CD4-positive, alpha-beta T cell treated with Interleukin-17A for 1 hour (primary cell): Measurements from ENCODE around the gene CST11.

ENCODE experiments used
- DNase-seq: peaks from one replicate; pipeline ENCODE4 v3.0.0-alpha.2; 2020

CST11 gene

DNA sequence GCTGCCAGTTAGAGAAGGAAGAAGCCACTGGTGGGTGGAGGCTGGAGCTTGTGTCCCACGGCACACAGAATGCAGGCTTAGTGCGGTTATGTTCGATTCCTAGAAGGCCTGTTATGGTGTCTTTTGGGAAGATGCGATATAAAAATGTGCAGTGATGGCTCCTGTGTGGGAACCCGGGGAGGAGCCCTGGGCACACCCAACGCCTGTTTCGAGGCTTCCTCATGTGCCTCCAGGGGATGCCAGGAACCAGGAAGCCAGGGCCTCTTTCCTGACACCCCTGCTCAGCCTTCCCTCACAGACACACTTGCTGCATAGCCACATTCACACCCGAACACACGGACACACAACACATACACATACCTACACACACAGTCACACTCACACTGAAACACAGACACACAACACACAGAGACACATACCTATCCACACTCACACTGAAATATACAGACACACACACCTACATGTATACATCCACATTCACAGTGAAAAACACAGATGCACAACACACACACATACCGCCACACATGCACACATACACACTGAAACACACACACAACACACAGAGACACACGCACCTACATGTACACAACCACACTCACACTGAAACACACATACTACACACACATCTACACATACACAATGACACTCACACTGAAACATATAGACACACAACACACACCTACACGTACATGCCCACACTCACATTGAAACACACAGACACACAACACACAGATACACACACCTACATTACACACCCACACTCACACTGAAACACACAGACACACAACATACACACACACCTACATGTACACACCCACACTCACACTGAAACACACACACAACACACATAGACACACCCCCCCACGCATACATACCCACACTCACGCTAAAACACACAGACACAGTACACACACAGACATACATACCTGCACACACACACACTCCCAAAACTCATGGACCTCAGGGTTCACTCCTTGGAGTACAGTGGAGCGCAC, 1.2 kb upstream of the CST11 start:
- DNase-seq, result no peak

DNA sequence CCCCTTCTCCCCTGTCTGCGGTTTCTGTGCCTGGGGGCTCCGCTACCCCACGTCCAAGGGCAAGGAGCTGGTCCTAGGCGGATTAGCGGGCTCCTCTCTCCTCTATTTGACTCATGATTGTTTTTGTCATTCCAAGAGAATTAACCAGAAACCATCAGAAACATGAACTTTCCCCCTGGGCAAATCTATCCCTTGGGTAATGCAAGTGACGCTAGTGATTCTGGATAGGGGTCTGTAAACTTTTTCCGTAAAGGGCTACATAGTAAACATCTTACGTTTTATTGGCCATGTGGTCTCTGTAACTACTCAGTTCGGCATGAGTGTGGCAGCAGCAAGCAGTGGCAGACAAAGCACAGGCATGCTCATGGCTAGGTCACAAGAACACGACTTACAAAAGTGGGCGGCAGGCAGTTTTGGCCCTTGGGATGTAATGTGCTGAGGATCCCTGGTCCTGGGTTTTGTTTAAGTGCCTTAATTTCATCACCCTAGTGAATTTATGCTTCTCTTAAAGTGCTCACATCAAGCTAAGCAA, 654 bp downstream of the CST11 start:
- no peak for DNase-seq

DNA sequence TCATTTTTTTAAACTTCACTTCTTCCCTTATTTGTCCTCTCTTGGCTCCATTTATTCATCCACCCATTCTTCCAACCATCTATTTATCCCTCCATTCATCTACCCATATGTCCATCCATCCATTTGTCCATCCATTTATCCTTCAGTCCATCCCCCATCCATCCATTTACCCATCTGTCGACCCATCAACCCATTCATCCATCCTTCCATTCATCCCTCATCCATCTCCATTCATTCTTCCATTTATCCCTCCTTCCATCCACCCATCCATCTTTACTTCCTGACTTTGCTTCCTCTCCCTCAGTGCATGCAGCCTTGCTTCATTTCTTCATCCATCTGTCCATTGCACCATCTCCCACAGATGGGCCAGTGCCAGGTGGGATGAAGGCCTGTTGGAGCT, 1.8 kb downstream of the CST11 start:
- no peak for DNase-seq

DNA sequence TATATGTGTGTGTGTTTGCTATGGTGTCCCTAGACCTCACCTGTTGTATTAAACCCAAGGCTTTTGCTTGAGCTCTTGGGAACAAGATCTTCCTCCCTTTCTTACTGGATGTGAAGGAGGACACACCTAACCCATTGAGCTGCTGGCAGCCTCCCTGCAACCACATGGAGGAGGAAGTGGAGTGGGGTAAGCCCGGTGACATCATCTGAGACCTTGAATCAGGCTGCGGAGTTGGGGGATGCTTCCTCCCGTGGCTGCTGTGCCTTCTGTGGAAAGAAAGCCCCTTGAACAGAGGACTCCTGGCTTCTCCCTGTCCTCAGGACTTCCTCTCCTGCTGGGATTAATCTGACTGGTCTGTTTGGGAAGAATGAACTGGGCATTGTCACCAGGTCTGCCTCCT, 3.3 kb downstream of the CST11 start:
- DNase-seq, result peak; percentile 9

DNA sequence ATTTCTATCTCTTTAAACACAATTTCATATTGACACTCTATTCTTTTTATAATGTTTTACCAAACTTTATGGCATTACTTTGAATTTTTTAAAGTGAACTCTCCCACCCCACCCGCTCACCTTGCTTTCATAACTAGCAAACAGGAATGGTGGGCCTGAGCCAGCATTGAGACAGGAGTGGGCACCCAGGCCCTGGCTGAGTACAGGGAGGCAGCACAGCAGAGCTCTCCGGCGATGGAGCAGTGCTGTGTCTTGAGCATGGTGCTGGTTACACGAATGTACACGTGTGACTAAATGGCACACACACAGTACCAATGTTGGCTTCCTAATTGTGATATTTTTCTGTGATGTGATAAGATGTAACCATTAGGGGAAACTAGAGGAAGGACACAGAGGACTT, 4.5 kb downstream of the CST11 start:
- DNase-seq, result no peak

DNA sequence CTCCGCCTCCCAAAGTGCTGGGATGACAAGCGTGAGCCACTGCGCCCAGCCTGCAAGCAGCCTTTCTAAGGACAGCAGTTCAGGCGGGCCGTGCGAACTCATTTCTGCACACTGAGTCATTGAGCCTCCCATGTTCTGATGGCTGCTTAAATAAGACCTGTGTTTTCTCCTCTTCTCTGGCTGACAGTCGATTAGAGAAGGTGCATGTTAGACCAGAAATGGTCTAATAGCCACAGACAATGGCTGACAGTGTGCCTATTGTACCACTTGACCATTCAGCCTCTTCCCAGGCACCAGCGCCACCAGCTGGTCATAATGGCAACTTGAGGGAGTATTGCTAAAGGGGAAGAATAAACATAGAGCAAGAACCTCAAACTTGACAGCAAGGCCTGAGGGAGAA, 6.2 kb downstream of the CST11 start:
- DNase-seq, result peak; percentile 35

DNA sequence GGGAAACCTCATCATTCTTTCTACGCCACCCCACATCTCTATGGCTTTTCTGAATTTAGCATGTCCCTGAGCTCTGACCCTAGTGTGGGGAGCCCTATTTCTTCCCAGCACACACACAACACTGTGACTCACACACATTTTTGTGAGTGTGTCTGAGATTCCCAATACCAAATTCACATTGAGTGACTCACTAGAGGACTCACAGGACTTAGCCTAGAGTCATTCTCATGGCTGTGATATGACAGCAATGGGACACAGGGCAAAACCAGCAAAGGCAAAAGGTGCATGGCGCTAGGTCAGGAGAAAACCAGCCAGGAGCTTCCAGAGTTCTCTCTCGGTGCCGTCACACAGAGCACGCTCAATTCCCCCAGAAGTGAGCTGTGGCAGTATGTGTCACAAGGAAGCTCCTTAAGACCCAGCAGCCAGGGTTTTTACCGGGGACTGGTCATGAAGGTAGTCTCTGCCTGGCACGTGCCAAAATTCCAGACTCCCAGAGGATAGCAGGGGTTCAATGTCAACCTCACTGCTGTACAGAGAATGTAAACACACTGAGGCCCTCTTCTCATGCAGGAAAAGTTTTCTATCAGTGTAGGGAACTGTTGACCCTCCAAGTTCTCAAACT, 7.0 kb downstream of the CST11 start:
- DNase-seq, result no peak

DNA sequence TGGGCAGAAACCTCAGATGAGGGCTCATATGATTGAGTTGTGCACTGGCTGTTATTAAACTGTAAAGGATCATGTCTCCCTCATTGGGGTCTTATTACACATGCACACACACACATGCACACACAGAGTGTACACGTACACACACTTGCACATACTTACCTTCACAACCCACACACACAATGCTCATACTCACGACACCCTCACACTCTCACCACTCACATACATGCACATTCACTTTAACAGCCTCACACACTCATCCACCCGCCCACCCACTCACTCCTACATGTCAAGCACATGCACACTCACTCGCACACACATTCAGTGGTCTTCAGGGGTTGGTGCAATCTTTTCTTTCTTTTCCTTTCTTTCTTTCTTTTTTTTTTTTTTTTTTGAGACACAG, 7.8 kb downstream of the CST11 start:
- DNase-seq, result no peak

DNA sequence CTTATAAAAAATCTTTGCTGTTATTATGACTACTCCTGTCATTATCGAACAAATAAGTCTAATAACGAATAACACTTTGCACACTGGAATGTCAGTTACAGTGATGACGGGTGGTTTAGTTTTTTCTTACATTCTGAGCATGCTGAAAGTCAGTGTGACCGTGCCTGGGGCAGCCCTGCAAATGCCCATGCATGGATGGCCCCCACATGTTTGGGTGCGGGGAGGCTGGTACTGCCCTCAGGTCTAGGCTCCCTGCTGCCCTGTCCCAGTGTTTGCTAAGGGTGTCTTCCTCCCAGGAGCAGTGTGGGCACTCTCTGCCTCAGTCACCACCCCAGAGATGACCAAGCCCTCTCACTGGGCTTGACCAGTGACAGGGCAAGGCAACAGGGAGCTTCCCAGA, 10.2 kb downstream of the CST11 start:
- no peak for DNase-seq

DNA sequence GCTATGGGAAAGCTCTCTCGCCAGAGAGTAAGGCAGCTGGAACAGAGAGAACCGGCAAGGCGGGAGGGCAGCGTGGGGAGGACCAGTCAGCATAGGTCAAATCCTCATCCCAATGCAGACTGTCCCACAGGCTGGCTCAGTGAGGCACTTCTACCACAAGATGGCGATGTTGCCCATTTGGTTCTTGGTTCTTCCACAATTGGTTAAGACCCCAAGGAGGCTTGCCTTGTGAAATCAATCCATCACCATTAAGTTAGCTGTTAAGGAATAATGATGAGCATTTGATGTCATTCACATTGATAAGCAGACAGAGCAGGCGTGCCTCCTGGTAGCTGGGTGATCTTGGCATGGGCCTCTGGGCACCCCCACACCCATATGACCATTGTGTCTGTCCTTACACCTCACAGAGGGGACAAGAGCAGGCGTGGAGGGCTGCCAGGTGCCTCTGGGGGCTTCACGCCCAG, 10.8 kb downstream of the CST11 start:
- DNase-seq, result peak; percentile 75

DNA sequence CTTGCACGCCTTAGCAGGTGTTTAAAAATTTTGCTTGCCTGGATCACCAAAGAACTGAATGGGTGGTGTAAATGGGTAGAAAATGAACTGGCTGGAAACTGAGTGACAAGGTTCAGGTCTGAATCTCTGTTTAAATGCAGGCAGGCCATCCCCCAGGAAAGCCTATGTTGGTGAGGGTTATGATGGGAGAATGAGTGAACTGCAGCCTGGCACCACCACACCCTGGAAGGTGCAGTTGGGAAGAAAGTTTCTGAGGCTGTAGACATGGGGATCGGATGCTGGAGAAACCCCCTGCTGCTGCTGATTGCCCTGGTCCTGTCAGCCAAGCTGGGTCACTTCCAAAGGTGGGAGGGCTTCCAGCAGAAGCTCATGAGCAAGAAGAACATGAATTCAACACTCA, 12.7 kb downstream of the CST11 start:
- no peak for DNase-seq

DNA sequence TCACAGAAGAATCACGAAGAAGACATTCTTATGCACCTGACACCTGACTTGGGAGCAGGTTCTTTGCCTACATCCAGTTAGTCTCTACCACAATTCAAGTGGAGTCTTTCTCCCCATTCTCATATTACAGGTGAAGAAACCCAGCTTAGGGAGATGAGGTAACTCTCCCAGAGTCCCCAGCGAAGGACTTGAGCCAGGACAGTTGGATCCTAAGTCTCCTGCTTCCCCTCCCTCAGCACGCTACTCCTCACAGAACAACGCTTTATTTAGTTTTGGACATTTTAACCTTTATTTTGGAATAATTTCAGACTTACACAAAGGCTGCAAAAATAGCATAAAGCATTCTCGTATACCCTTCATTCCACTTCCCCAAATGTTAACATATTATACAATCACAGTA, 14.0 kb downstream of the CST11 start:
- no peak for DNase-seq

DNA sequence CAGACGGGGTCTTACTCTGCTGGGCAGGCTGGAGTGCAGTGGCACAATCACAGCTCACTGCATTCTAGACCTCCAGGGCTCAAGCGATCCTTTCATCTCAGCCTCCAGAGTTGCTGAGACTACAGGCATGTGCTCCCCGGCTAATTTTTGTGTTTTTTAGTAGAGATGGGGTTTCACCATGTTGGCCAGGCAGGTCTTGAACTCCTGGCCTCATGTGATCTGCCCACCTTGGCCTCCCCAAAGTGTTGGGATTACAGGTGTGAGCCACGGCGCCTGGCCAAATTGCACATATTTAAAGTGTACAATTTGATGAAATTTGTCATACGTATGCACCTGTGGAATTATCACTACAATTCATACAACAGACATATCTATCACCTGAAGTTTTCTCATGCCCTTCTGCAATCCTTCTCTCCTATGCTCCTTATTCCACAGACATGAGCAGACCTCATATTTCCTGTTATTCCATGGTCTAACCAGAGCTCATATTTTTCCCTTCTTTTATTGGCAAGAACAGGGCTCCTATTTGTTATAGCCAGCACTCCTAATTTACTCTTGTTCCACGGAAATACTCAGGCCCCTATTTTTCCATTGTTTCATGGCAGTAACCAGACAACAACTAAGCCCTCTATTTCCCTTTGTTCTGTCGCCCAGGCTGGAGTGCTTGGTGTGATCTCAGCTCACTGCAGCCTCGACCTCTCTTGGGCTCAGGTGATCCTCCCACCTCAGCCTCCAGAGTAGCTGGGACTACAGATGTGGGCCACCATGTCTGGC, 15.4 kb downstream of the CST11 start:
- no peak for DNase-seq

DNA sequence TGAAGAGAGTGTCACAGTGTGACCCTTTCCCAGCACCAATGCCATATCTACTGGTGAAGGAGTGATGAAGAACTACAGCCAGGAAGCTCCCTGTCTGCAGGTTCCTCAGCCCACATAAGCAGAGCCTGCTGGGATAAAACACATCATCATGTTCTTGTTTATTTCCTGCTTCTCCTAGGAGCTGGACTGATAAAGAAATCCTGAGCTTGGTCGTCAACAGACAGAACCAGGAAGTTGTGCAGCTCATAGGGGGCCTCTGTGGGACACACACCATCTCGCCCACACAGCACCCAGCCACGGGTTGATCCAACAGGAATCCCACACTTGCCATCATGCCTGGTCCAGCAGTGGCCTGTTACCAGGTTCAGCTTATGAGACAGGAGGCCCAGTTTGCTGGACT, 16.0 kb downstream of the CST11 start:
- no peak for DNase-seq

DNA sequence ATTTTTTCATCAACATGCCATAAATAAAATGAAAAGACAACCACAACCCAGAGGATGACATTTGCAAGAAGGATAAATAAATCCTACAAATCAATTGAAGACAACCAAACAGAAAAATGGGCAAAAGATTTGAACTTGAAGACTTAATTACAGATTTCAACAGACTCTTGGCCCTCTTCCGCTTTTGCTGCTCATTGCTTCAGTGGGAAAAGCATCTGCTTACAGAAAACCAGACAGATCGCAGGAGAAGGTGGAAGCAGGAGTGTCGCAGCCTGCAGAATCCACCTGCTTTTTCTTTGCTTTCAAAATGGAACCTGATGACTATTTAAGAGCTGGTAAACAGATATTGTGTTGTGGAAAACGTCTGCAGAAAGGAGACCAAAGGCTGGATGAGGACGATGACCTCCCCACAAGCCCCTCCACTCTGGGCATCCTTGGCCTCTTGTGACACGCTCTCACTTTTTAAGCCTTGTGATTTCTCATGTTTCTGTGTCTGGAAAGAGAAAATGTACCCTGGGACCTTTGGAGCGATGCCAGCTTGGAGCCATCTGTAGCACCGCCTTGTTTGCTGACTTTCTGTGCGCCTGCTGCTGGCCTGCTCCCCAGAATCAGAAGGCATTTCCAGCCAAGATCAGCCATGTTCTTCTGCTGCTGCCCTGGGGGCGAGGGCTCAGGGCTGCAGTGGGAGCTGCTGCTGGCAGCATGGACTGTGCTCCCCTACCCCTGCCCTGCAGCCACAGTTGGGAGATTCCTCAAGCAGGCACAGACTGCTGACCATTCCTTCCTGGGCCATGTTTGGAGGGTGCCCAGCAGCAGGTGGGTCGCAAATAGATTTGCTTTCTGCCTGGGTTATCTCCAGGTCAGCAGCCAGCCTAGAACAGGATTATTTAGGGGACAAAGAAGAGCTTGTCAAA, 16.8 kb downstream of the CST11 start:
- DNase-seq, result no peak

DNA sequence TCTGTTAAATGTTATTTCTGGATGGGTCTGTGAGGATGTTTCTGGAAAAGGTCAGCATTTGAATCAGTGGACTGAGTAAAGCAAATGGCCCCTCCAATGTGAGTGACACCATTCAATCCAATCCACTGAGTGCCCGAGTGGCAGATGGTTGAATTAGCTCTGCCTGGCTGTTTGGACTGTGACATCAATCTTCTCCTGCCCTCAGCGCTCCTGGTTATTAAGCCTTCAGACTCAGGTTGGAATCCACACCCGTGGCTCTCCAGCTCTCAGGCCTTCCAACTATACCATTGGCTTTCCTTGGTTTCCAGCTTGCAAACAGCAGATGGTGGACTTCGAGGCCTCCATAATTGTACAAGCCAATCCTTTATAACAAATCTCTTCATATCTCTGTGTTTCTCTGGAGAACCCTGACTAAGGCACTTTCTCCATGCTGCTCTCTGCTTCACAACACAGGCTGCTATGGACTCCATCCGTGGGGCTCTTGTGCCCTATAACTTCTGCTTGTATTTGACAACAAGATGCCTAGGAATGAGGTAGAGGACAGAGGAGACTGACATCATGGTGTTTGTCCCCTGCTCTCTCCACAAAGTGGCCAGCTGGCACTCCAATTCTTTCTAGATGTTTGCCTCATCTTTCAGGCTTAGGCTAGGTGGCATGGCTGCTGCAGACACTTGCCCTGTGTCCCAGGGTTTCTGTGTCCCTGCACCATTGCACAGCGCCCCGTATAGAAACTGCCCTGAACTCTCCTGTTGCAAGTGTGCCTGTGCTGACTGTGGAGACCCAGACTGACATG, 18.0 kb downstream of the CST11 start:
- DNase-seq, result no peak

DNA sequence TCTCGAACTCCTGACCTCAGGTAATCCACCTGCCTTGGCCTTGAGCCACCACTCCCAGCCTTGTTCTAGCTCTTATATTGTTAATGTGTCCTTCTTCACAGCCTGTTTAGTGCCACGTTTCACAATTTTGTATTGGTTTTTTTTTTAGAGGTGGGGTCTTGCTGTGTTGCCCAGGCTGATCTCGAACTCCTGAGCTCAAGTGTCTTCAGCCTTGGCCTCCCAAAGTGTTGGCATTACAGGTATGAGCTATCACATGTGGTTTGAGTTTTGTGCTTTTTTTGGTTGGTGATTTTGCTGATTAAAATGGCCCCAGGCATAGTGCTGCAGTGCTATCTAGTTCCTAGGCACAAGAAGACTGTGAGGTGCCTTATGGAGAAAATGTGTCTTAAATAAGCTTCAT, 19.0 kb downstream of the CST11 start:
- no peak for DNase-seq

DNA sequence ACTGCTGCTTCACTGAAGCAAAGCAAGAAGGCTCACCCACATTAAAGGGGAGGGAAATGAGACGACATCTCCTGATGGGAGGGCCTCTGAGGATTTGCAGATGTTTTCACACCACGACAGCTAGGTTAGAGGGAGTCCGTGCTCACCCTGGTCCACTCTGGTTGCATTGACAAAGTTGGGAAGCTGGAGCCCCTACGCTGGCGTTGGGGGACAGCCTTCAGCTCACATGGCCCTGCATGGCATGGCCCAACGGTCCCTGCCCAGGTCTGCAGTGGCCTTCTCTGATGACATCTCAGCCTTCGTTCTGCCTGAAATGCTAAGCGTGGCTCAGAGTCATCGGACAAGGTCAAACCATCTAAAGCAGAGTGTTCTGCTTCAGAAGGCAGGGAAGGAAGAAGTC, 27.5 kb downstream of the CST11 start:
- DNase-seq, result no peak

DNA sequence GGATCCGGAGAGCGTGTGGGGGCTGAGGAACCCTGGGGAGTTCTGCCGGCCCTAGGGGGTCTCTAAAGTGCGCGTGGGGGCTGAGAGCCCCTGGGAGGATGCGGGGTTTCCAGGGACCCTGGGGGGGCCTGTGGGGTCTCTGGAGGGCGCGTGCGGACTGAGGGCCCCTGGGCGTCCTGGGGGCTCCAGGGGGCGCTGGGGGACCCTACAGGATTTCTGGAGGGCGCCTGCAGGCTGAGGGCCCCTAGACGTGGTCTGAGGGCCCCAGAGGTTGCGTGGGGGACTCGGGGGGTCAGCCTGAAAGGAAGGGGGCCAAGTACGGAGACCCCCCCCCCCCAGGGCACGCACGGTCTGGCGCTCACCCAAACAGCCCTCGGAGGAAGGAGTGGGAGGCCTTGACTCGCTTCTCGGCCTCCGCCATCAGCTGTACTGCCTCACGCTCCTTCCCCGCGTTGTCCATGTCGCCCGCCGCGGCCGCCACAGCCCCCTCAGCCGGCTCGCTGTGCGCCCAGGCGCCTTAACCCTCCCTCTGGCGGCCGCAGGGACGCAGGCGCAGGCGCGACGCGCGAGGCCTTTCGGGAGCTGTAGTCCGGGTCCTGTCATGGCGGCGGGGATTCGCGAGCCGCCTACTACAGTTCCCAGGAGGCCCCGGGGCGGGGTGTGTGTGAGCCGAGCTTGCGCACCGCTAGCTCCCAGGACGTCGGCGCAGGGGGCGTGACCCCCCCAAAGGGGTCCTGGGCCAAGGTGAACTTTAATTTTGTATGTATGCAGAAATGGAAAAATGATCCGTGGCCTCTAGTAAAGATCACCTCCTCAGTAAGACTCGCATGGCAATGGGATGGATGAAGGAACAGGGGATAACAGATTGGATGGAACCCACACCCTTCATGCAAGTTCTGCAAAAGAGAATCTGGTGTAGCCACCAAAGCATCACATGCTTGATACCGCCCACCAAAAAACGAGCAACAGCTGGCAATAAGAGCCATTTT, 31.4 kb downstream of the CST11 start, which contains the start of gene NAPB:
Gene NAPB (minus strand): TSS at position 546 of the 989 bp plus-strand sequence. CDS start 86 bp downstream, at position 460.
- peak; percentile 93 for DNase-seq
